Breast epithelium (tissue), 4 donors: ENCODE data around the gene WDR37. TPM values are rescaled to one million over a fixed set of nuclear protein-coding genes. Genes with fewer than 3 reads are reported as not detected.
A peak's percentile ranks its signal among the peaks of the same experiment; 100 is the strongest.

Experiments used
- DNase-seq, 2 donors: peaks; one replicate each; pipeline ENCODE4 v3.0.0-alpha.2; 2019; ENCODE audit warnings: low spot score in 2 of 2
- H3K27ac ChIP-seq, 2 donors: fragments of 200-600 bp; sonication (generic) in 1 of 2; one replicate each; pipeline ENCODE4 v1.5.1; 2016 to 2019; ENCODE audit warnings: mild to moderate bottlenecking in 1 of 2
- H3K27me3 ChIP-seq, 2 donors: fragments of 200-600 bp; sonication (generic) in 1 of 2; one replicate each; pipeline versions ENCODE4 v1.5.1 to v1.6.0; 2017 to 2019; ENCODE audit warnings: control low read depth in 1 of 2, mild to moderate bottlenecking in 1 of 2
- H3K36me3 ChIP-seq: fragments of 200-600 bp; one replicate; pipeline ENCODE4 v1.5.1; 2019
- H3K4me1 ChIP-seq, 2 donors: fragments of 200-600 bp; sonication (generic); one replicate each; pipeline ENCODE4 v1.5.1; 2016 to 2019; ENCODE audit warnings: control low read depth in 1 of 2
- H3K4me3 ChIP-seq, 3 donors: fragments of 200-600 bp; sonication (generic); 1 replicate in 2 of 3; 2 replicates in 1 of 3; pipeline ENCODE4 v1.5.1; 2016 to 2019; ENCODE audit warnings: mild to moderate bottlenecking in 3 of 3, moderate library complexity in 2 of 3
- H3K9me3 ChIP-seq, 2 donors: fragments of 200-600 bp; sonication (generic) in 1 of 2; one replicate each; pipeline ENCODE4 v1.5.1; 2016 to 2019; ENCODE audit warnings: control low read depth in 1 of 2
- POLR2A ChIP-seq: fragments of 450-650 bp; IDR thresholded peaks from one replicate; pipeline ENCODE4 v1.6.1; 2016; ENCODE audit warnings: antibody characterized with exemption, mild to moderate bottlenecking, moderate library complexity
- POLR2AphosphoS5 ChIP-seq, 3 donors: sonication (generic); formaldehyde crosslinking; IDR thresholded peaks; one replicate each; pipeline ENCODE4 v1.6.1; 2017; ENCODE audit warnings: antibody characterized with exemption in 3 of 3
- intact Hi-C: fragments of 100-400 bp; cut with DNase I; formaldehyde crosslinking; loops from one replicate; pipeline ENCODE4 v1.15.1; 2023; ENCODE audit warnings: low total_unique reads
- total RNA-seq, 3 donors: library from RNA; depleted of rRNA; stranded (reverse); fragments of >200 nt; gene quantifications; one replicate each; pipeline ENCODE4 v1.1.0, GENCODE V29; 2016
- TF ChIP-seq, protein P1 (sequence below), 3 donors: fragments of 450-650 bp; IDR thresholded peaks; one replicate each; pipeline ENCODE4 v1.5.1; 2016 to 2017; ENCODE audit warnings: antibody characterized with exemption in 3 of 3, mild to moderate bottlenecking in 3 of 3, moderate library complexity in 3 of 3

Gene WDR37
- total RNA-seq, 3 donors from 2014 or later, result 13.9 to 18.0 (median 14.4) TPM

GRCh38 chr10:1109795-1110673 lies 53.8 kb downstream of the WDR37 start:
- intact Hi-C loops, result no loop called here
- TF ChIP-seq, protein P1, sequence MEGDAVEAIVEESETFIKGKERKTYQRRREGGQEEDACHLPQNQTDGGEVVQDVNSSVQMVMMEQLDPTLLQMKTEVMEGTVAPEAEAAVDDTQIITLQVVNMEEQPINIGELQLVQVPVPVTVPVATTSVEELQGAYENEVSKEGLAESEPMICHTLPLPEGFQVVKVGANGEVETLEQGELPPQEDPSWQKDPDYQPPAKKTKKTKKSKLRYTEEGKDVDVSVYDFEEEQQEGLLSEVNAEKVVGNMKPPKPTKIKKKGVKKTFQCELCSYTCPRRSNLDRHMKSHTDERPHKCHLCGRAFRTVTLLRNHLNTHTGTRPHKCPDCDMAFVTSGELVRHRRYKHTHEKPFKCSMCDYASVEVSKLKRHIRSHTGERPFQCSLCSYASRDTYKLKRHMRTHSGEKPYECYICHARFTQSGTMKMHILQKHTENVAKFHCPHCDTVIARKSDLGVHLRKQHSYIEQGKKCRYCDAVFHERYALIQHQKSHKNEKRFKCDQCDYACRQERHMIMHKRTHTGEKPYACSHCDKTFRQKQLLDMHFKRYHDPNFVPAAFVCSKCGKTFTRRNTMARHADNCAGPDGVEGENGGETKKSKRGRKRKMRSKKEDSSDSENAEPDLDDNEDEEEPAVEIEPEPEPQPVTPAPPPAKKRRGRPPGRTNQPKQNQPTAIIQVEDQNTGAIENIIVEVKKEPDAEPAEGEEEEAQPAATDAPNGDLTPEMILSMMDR (IDR thresholded peaks at IDR 0.05), result peak in 1 of 3 donors; percentile 34
- TF ChIP-seq POLR2AphosphoS5 (IDR thresholded peaks at IDR 0.05), result no peak
- DNase-seq, result no peak
- peaks cover 8% of the 10 kb centered on the region for H3K36me3 ChIP-seq
- no peaks in the 10 kb centered on the region for H3K27me3 ChIP-seq
- no peaks in the 10 kb centered on the region for H3K4me1 ChIP-seq
- H3K9me3 ChIP-seq, result no peaks in the 10 kb centered on the region
- no peak overlapping the region for H3K4me3 ChIP-seq
- H3K27ac ChIP-seq, result peak overlapping the region in 1 of 2 donors; percentile 38

- Histone ChIP-seq H3K4me3 (no peak overlapping the region), H3K27ac (peak overlapping the region in 1 of 2 donors; percentile 38), H3K9me3 (no peaks in the 10 kb centered on the region), H3K36me3 (peaks cover 8% of the 10 kb centered on the region), H3K4me1 (no peaks in the 10 kb centered on the region), H3K27me3 (no peaks in the 10 kb centered on the region)
- intact Hi-C loops, result no loop called here
- no peak for DNase-seq
- TF ChIP-seq, protein P1 (IDR thresholded peaks at IDR 0.05), result no peak
- no peak for TF ChIP-seq POLR2AphosphoS5 (IDR thresholded peaks at IDR 0.05)
- TF ChIP-seq POLR2A, result no peak
These were observed 54.5 kb downstream of the WDR37 start for GRCh38 chr10:1110674-1111119.

DNA sequence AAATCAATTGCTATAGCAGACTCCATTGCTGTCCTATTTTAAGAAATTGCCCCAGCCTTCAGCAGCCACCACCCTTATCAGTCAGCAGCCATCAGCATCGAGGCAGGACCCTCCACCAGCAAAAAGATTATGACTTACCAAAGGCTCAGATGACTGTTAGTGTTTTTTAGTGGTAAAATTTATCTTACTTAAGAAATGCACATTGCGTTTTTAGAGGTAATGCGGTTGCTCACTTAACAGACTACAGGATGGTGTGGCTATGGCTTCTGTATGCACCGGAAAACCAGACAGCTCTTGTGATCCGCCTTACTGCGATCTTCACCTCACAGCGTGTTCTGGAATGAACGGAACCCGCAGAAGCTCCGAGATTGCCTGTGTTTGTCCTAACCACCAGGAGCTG lies 58.1 kb downstream of the WDR37 start:
- no peaks in the 10 kb centered on the region for H3K4me1 ChIP-seq
- no peak overlapping the region for H3K27ac ChIP-seq
- no peak for DNase-seq
- H3K36me3 ChIP-seq, result peaks cover 4% of the 10 kb centered on the region
- no peak overlapping the region for H3K4me3 ChIP-seq
- intact Hi-C loops, result no loop called here
- H3K9me3 ChIP-seq, result no peaks in the 10 kb centered on the region
- no peaks in the 10 kb centered on the region for H3K27me3 ChIP-seq
- TF ChIP-seq, protein P1 (IDR thresholded peaks at IDR 0.05), result no peak
- TF ChIP-seq POLR2A (no peak), POLR2AphosphoS5 (IDR thresholded peaks at IDR 0.05) (no peak)

GRCh38 chr10:1114719-1115606 lies 58.8 kb downstream of the WDR37 start:
- no peak for TF ChIP-seq POLR2A
- TF ChIP-seq, protein P1 (IDR thresholded peaks at IDR 0.05), result no peak
- H3K4me1 ChIP-seq, result no peaks in the 10 kb centered on the region
- no peaks in the 10 kb centered on the region for H3K9me3 ChIP-seq
- H3K4me3 ChIP-seq, result no peak overlapping the region
- intact Hi-C loops, result no loop called here
- H3K27ac ChIP-seq, result no peak overlapping the region
- DNase-seq, result no peak
- peaks cover 4% of the 10 kb centered on the region for H3K36me3 ChIP-seq
- H3K27me3 ChIP-seq, result no peaks in the 10 kb centered on the region

GRCh38 chr10:1115607-1115955 lies 59.4 kb downstream of the WDR37 start:
- H3K36me3 ChIP-seq, result peaks cover 4% of the 10 kb centered on the region
- H3K27me3 ChIP-seq, result no peaks in the 10 kb centered on the region
- intact Hi-C loops, result no loop called here
- H3K27ac ChIP-seq, result no peak overlapping the region
- H3K4me1 ChIP-seq, result no peaks in the 10 kb centered on the region
- no peaks in the 10 kb centered on the region for H3K9me3 ChIP-seq
- no peak for TF ChIP-seq POLR2A
- TF ChIP-seq, protein P1 (IDR thresholded peaks at IDR 0.05), result no peak
- no peak for TF ChIP-seq POLR2AphosphoS5 (IDR thresholded peaks at IDR 0.05)
- DNase-seq, result no peak
- H3K4me3 ChIP-seq, result no peak overlapping the region
